AG04450 (cell line): ENCODE data around the gene PABPN1. TPM values are rescaled to one million over a fixed set of nuclear protein-coding genes. Genes with fewer than 3 reads are reported as not detected.

Experiments used
- CTCF ChIA-PET: fragments of 300-600, 350-600 bp; formaldehyde crosslinking; extraction: SDS; loops from one replicate; lab custom pipeline; 2022; ENCODE audit warnings: antibody characterized with exemption, inconsistent platforms; lab: Charles Lee
- POLR2A ChIA-PET: fragments of 350-600 bp; formaldehyde crosslinking; extraction: SDS; loops from one replicate; lab custom pipeline; 2021; ENCODE audit warnings: antibody characterized with exemption, inconsistent platforms; lab: Yijun Ruan, JAX
- DNase-seq: peaks from one replicate; pipeline ENCODE4 v3.0.0-alpha.2; 2011; ENCODE audit warnings: low read depth, low spot score
- H3K27ac ChIP-seq: one replicate; pipeline ENCODE4 v1.5.1; 2012; ENCODE audit warnings: low read depth, low read length, control low read depth
- H3K27me3 ChIP-seq: one replicate; pipeline ENCODE4 v1.6.0; 2012; ENCODE audit warnings: low read length; ENCODE audit not compliant: control insufficient read depth, insufficient read depth
- H3K4me3 ChIP-seq: 2 replicates; pipeline ENCODE4 v1.5.1; 2011; ENCODE audit warnings: mild to moderate bottlenecking, low read depth, low read length, control low read depth
- H3K9me3 ChIP-seq: 2 replicates; pipeline ENCODE4 v1.5.1; 2012; ENCODE audit warnings: low read length; ENCODE audit not compliant: control insufficient read depth, insufficient read depth
- polyA plus RNA-seq: library from polyadenylated mRNA; depleted of rRNA; stranded (reverse); fragments of >200 nt; gene quantifications from 2 replicates; pipeline ENCODE4 v1.2.3, GENCODE V29; 2011
- TF ChIP-seq, protein P1 (sequence below): IDR thresholded peaks from 2 replicates; pipeline ENCODE4 v1.5.1; 2011; ENCODE audit warnings: low read depth, low read length, control low read depth, inconsistent platforms

PABPN1 gene
- polyA plus RNA-seq, 1 experiment = 182 TPM

DNA sequence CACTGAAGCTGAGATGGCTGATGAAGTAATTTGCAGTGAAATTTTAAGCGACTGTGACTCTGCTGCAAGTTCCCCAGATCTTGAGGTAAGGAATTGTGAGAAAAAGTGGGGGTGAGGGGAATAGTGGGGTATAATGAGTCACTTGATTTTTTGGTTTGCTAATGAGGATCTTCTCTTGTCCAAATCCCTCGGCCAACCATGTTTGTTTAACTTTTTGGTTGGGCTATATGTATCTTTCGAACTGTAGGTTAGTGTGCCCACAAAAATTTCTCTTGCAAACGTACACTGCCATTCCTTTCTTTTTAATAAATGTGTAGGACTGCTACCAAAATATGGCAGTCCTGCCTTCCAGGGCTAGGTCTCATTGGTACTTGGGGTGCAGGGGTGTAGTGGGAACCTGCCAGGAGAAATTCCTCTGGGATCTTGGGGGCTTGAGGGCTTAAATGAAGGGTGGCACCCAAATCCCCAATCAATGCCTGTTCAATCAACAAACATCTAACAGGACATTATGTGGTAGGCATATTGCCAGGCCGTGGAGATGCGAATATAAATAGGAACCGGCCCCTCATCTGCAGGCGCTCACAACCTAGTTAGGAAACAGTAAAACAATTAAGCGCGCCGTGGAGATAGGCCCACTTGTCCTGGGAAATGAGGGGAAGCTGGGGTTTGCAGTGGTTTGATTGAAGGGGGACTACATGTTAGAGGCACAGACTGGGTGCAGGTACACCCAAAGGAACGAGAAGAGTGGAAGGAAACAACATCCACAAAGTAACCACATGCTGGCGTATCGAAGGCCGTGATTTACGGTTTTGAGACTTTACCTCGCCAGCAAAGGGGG, 1.3 kb upstream of the PABPN1 start:
- DNase-seq = no peak
- POLR2A ChIA-PET = interaction anchor here (1.0 to 3.2 kb wide), 2 partner anchors 14 to 237 kb away, joined by 3 to 54 read pairs; partner anchors contain the start of gene BCL2L2
- Histone ChIP-seq H3K27ac (peak overlapping the region; percentile 93), H3K4me3 (no peak overlapping the region), H3K9me3 (no peaks in the 10 kb centered on the region), H3K27me3 (no peaks in the 10 kb centered on the region)
- CTCF ChIA-PET = interaction anchor here (0.6 to 2.9 kb wide), 4 partner anchors 19 to 1112 kb away, joined by 3 to 27 read pairs (median 9); no protein-coding TSS in a partner anchor
- TF ChIP-seq, protein P1, sequence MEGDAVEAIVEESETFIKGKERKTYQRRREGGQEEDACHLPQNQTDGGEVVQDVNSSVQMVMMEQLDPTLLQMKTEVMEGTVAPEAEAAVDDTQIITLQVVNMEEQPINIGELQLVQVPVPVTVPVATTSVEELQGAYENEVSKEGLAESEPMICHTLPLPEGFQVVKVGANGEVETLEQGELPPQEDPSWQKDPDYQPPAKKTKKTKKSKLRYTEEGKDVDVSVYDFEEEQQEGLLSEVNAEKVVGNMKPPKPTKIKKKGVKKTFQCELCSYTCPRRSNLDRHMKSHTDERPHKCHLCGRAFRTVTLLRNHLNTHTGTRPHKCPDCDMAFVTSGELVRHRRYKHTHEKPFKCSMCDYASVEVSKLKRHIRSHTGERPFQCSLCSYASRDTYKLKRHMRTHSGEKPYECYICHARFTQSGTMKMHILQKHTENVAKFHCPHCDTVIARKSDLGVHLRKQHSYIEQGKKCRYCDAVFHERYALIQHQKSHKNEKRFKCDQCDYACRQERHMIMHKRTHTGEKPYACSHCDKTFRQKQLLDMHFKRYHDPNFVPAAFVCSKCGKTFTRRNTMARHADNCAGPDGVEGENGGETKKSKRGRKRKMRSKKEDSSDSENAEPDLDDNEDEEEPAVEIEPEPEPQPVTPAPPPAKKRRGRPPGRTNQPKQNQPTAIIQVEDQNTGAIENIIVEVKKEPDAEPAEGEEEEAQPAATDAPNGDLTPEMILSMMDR = no peak

DNA sequence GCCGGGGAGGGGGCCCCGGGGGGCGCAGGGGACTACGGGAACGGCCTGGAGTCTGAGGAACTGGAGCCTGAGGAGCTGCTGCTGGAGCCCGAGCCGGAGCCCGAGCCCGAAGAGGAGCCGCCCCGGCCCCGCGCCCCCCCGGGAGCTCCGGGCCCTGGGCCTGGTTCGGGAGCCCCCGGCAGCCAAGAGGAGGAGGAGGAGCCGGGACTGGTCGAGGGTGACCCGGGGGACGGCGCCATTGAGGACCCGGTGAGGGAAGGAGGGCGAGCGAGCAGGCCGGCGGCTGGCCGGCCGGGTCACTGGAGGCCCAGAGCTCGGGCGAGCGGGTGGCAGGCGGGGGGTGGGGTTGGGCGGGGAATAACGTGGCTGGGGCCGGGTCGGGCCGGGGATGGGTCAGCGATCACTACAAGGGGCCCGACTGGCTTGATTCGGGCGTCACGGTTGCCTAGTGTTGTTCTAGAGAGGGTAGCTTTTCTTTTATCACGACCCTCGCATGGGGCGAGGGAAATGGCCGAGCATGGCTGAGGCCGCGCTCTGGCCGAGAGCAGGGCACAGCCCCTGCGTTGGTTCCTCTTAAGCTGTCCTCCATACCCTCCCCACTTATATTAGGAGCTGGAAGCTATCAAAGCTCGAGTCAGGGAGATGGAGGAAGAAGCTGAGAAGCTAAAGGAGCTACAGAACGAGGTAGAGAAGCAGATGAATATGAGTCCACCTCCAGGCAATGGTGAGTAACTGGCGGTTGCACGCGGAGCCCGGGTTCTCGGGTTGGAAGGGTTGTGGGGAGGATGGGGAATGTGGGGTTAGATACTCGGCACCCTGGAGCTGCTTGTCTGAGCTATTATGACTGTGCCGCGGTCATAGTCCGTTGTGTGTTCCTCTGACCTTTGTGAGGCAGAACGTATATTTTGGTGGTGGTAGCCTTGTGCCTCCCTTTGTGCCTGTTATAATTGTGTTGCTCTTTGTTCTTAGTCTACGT, 603 bp downstream of the PABPN1 start:
- TF ChIP-seq, protein P1 = no peak
- no peak for DNase-seq
- Histone ChIP-seq H3K27me3 (no peaks in the 10 kb centered on the region), H3K4me3 (peak overlapping the region; percentile 78), H3K27ac (peak overlapping the region; percentile 82), H3K9me3 (no peaks in the 10 kb centered on the region)
- CTCF ChIA-PET = interaction anchor here (0.6 to 8.8 kb wide), 14 partner anchors 19 to 349 kb away, joined by 3 to 138 read pairs (median 3); partner anchors contain the start of genes ACIN1, AP1G2, PPP1R3E and SLC22A17
- POLR2A ChIA-PET = interaction anchor here (0.6 to 3.2 kb wide), 14 partner anchors 10 to 339 kb away, joined by 3 to 54 read pairs (median 5); partner anchors contain the start of genes ACIN1, AJUBA, BCL2L2 and C14orf119

DNA sequence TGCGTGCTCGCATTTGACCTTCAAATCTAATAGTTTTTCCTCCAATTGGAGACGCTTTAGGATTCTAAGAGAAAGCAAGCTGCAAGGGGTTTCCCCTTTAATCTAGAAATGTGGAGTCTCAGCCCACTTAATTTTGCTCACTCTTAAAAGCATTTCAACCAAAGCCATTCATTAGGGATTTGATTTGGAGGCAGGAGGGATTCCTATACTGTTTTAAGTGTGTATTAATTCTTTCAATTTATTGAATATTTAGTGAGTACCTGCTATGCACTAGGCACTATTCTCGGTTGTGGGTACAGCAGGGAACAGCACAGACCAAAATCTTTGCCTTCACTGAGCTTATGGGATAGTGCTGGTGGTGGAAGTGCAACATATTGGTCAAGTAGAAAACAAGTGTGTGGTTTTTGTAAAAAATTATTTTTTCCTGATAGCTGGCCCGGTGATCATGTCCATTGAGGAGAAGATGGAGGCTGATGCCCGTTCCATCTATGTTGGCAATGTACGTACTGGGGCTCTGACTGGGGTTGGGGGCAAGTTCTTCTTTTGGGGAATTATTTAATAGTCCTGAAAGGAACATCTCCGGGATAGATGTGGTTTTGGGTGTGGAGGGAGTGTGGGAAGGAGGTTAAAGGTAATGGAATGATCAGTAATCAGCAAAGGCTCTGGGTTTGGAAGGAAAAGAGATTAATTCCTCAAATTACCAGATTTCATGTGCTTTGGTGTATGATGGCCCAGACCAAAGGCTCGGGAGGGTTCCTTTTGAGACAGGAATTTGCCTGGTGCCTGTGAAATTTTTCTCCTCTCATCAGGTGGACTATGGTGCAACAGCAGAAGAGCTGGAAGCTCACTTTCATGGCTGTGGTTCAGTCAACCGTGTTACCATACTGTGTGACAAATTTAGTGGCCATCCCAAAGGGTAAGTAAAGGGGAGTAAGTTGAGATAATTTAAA, 1.6 kb downstream of the PABPN1 start:
- TF ChIP-seq, protein P1 = no peak
- POLR2A ChIA-PET = interaction anchor here (0.7 to 3.2 kb wide), 8 partner anchors 17 to 233 kb away, joined by 3 to 54 read pairs (median 5); partner anchors contain the start of genes BCL2L2, HOMEZ, PPP1R3E and SLC22A17
- CTCF ChIA-PET = interaction anchor here (0.8 to 8.8 kb wide), 10 partner anchors 22 to 350 kb away, joined by 3 to 138 read pairs (median 3); partner anchors contain the start of gene ACIN1

DNA sequence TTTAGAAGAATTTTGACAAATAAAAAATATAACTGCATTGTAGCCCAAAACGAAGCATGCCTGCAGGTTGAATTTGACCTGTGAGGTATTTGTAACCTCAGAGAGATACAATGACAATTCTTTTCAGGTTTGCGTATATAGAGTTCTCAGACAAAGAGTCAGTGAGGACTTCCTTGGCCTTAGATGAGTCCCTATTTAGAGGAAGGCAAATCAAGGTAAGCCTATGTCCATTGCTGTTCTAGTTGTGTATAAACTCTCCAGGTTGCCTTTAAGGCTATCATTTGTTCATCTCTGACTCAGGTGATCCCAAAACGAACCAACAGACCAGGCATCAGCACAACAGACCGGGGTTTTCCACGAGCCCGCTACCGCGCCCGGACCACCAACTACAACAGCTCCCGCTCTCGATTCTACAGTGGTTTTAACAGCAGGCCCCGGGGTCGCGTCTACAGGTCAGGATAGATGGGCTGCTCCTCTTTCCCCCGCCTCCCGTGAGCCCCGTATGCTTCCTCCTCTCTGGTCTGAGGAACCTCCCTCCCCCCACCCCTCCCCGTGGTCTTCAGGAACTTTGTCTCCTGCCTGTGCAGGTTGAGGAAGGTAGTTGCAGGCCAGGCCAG, 2.7 kb downstream of the PABPN1 start:
- CTCF ChIA-PET = interaction anchor here (8.8 kb wide), 1 partner anchor 56 kb away, joined by 138 read pairs; no protein-coding TSS in a partner anchor
- H3K27me3 ChIP-seq = no peaks in the 10 kb centered on the region
- TF ChIP-seq, protein P1 = no peak
- H3K27ac ChIP-seq = no peak overlapping the region
- H3K9me3 ChIP-seq = no peaks in the 10 kb centered on the region
- no peak for DNase-seq
- POLR2A ChIA-PET = no interaction called here
- no peak overlapping the region for H3K4me3 ChIP-seq

More for the DNA sequence above, 1.6 kb downstream of the PABPN1 start:
- H3K9me3 ChIP-seq = no peaks in the 10 kb centered on the region
- DNase-seq = no peak
- no peaks in the 10 kb centered on the region for H3K27me3 ChIP-seq
- H3K4me3 ChIP-seq = peak overlapping the region; percentile 78
- no peak overlapping the region for H3K27ac ChIP-seq
